SK-N-SH treated with all-trans-retinoic acid at 6 μM for 48 hours (cell line): ENCODE data around the gene EDA.

Experiments
- ISL1 ChIP-seq: fragments of 250-450 bp; sonication (Bioruptor Pico); IDR thresholded peaks from 2 replicates; pipeline ENCODE4 v2.1.2; 2022; ENCODE audit warnings: mild to moderate bottlenecking, moderate library complexity
- PATZ1 ChIP-seq: fragments of 250-450 bp; sonication (Bioruptor Pico); IDR thresholded peaks from 2 replicates; pipeline ENCODE4 v1.8.0; 2020; ENCODE audit warnings: mild to moderate bottlenecking, moderate library complexity, borderline replicate concordance

DNA sequence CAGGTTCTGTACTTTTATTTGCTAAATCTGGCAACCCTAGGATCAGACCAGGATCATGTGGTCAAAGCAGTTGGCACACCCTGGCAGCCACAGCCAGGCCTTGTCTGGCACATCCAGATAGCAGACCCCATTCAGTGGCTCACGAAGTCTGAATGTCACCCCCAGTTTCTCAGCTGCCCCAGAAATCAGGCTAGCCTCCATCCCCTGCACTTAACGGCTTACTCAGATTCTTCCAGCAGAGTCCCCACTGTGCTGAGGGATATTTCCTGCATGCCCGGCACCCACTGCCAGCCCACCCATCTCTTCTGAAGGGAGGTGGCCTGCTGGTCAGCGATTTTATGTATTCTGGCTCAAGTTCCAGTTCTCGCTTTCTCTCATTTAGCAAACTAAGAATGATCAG is 438.5 kb downstream of the EDA start:
- no peak for TF ChIP-seq PATZ1 (CRISPR knock-in tag)
- no peak for TF ChIP-seq ISL1 (CRISPR knock-in tag)
